Panc1 (cell line): Measurements from ENCODE around the gene CCDC47. TPM values are rescaled to one million over a fixed set of nuclear protein-coding genes. Genes with fewer than 3 reads are reported as not detected.

Experiments
- ATAC-seq: fragments of 200-7000 bp; cut with Tn5 transposase; 2 replicates; pipeline ENCODE4 v1.9.1; 2020; ENCODE audit warnings: mild to moderate bottlenecking, moderate library complexity
- BruUV-seq: library from RNA; stranded (reverse); fragments of 400-500 nt; replicated peaks from 2 replicates; lab custom pipeline; 2021; lab: Mats Ljungman, UMichigan
- CTCF ChIA-PET: fragments of 300-600 bp; sonication (Branson Sonifier 250); formaldehyde crosslinking; loops from one replicate; lab custom pipeline; 2022; ENCODE audit warnings: antibody characterized with exemption; lab: Charles Lee
- POLR2A ChIA-PET: fragments of 300-600 bp; sonication (Branson Sonifier 250); formaldehyde crosslinking; loops from one replicate; lab custom pipeline; 2022; ENCODE audit warnings: antibody characterized with exemption; lab: Charles Lee
- DNase-seq: peaks from one replicate; pipeline ENCODE4 v3.0.0-alpha.2; 2010; ENCODE audit warnings: low read depth, low spot score
- H3K27ac ChIP-seq: 2 replicates; pipeline ENCODE4 v1.5.1; 2011; ENCODE audit warnings: mild to moderate bottlenecking, low read length, inconsistent platforms
- H3K27me3 ChIP-seq: fragments of 200-500 bp; sonication (Bioruptor generic); 2 replicates; pipeline ENCODE4 v1.6.0; 2014; ENCODE audit warnings: low read length, inconsistent platforms; ENCODE audit not compliant: control insufficient read depth, insufficient read depth
- H3K36me3 ChIP-seq: fragments of 200-500 bp; sonication (Bioruptor generic); 2 replicates; pipeline ENCODE4 v1.5.1; 2014; ENCODE audit warnings: inconsistent platforms, mild to moderate bottlenecking, low read length, moderate library complexity; ENCODE audit not compliant: control insufficient read depth, insufficient read depth
- H3K4me1 ChIP-seq: 2 replicates; pipeline ENCODE4 v1.5.1; 2011; ENCODE audit warnings: inconsistent platforms, mild to moderate bottlenecking, low read length, moderate library complexity; ENCODE audit not compliant: control insufficient read depth, insufficient read depth
- H3K4me3 ChIP-seq, 2 experiments: 2 replicates each; pipeline ENCODE4 v1.5.1; 2011 to 2012; ENCODE audit warnings: low read depth in 2 of 2, low read length in 2 of 2, mild to moderate bottlenecking in 2 of 2, inconsistent platforms in 1 of 2, moderate library complexity in 1 of 2
- H3K9me3 ChIP-seq: fragments of 200-500 bp; sonication (Bioruptor generic); 2 replicates; pipeline ENCODE4 v1.5.1; 2014; ENCODE audit warnings: low read depth, mild to moderate bottlenecking, inconsistent platforms, low read length, moderate library complexity; ENCODE audit not compliant: control insufficient read depth, insufficient read depth
- CTCF ChIP-seq: fragments of 450-650 bp; IDR thresholded peaks from 2 replicates; pipeline ENCODE4 v1.5.1; 2017; ENCODE audit warnings: mild to moderate bottlenecking
- POLR2AphosphoS5 ChIP-seq: IDR thresholded peaks from 2 replicates; pipeline ENCODE4 v1.6.1; 2012; ENCODE audit warnings: mild to moderate bottlenecking, low read depth, low read length, moderate library complexity
- REST ChIP-seq, 2 experiments: IDR thresholded peaks; 2 replicates each; pipeline ENCODE4 v1.6.1; 2011 to 2012; ENCODE audit warnings: low read depth in 2 of 2, control low read depth in 1 of 2, low read length in 1 of 2, mild to moderate bottlenecking in 1 of 2, moderate library complexity in 1 of 2; ENCODE audit not compliant: insufficient read depth in 1 of 2
- SIN3A ChIP-seq: IDR thresholded peaks from 2 replicates; pipeline ENCODE4 v1.6.1; 2012; ENCODE audit warnings: low read depth, mild to moderate bottlenecking, low read length, moderate library complexity, borderline replicate concordance; ENCODE audit not compliant: insufficient read depth
- TCF7L2 ChIP-seq: IDR thresholded peaks from 2 replicates; pipeline ENCODE4 v1.6.1; 2011; ENCODE audit warnings: mild to moderate bottlenecking, low read depth, low read length, inconsistent platforms
- in situ Hi-C: cut with HindIII; loops from 2 replicates; pipeline ENCODE4 v1.10.0; 2016; ENCODE audit warnings: low sequenced_read_pairs, low pct_unique_long_range_greater_than_20kb
- intact Hi-C: fragments of 100-400 bp; cut with micrococcal nuclease; formaldehyde crosslinking; loops from one replicate; pipeline ENCODE4 v1.10.0; 2022; ENCODE audit not compliant: unreplicated experiment
- total RNA-seq: library from RNA; stranded (reverse); gene quantifications from one replicate; pipeline ENCODE4 v1.2.1, GENCODE V29; 2021; ENCODE audit not compliant: unreplicated experiment

The CCDC47 gene
- total RNA-seq, 1 experiment from 2014 or later: 64.8 TPM

- intact Hi-C loops (no loop called here), in situ Hi-C loops (no loop called here)
- TSS peak; percentile 91 for BruUV-seq
- peaks cover 23% of the 10 kb centered on the region for H3K36me3 ChIP-seq
- no peak for ATAC-seq
- TF ChIP-seq POLR2AphosphoS5 (no peak), CTCF (no peak), SIN3A (no peak), REST (IDR thresholded peaks at IDR 0.05; ENCODE audit: insufficient read depth in 1 of 2, low read depth in 2 of 2, low read length in 1 of 2) (no peak), TCF7L2 (no peak)
- DNase-seq: no peak
- ChIA-PET POLR2A (interaction anchor here (0.6 kb wide), 1 partner anchor 44 kb away, joined by 5 read pairs; the partner anchor contains the start of gene DDX42), CTCF (no interaction called here)
- H3K9me3 ChIP-seq: no peaks in the 10 kb centered on the region
- H3K4me3 ChIP-seq: no peak overlapping the region
- no peaks in the 10 kb centered on the region for H3K27me3 ChIP-seq
- H3K27ac ChIP-seq: no peak overlapping the region
- peaks cover 3% of the 10 kb centered on the region; the same call in 1 of the 2 replicates for H3K4me1 ChIP-seq
Measured at GRCh38 chr17:63817736-63818385, 44.5 kb upstream of the CCDC47 start.

GRCh38 chr17:63816669-63817068, 43.3 kb upstream of the CCDC47 start:
- BruUV-seq: no TSS peak
- Histone ChIP-seq H3K36me3 (peaks cover 20% of the 10 kb centered on the region), H3K4me1 (no peaks in the 10 kb centered on the region), H3K27ac (no peak overlapping the region), H3K27me3 (no peaks in the 10 kb centered on the region), H3K9me3 (no peaks in the 10 kb centered on the region), H3K4me3 (no peak overlapping the region)
- intact Hi-C loops (no loop called here), in situ Hi-C loops (no loop called here)
- POLR2A ChIA-PET: no interaction called here
- no peak for ATAC-seq
- TF ChIP-seq CTCF (no peak), REST (IDR thresholded peaks at IDR 0.05; ENCODE audit: insufficient read depth in 1 of 2, low read depth in 2 of 2, low read length in 1 of 2) (no peak), SIN3A (no peak), POLR2AphosphoS5 (no peak), TCF7L2 (no peak)
- DNase-seq: no peak
- CTCF ChIA-PET: no interaction called here
